Liver (tissue), 9 donors: ENCODE measurements around the gene HCFC1. TPM values are rescaled to one million over a fixed set of nuclear protein-coding genes. Genes with fewer than 3 reads are reported as not detected.

Source experiments
- DNase-seq: peaks from one replicate; pipeline ENCODE4 v3.0.0-alpha.2; 2017; ENCODE audit warnings: low spot score
- H3K27ac ChIP-seq, 2 donors: one replicate each; pipeline ENCODE4 v1.7.0; 2013; ENCODE audit warnings: inconsistent platforms in 2 of 2, low read length in 2 of 2, control low read depth in 1 of 2, low read depth in 1 of 2, mild to moderate bottlenecking in 1 of 2
- H3K27me3 ChIP-seq, 4 donors: one replicate each; pipeline versions ENCODE4 v1.6.1 to v1.7.0; 2013; ENCODE audit warnings: low read length in 3 of 4, inconsistent platforms in 1 of 4, mild to moderate bottlenecking in 1 of 4, moderate library complexity in 1 of 4; ENCODE audit not compliant: control insufficient read depth in 4 of 4, insufficient read depth in 4 of 4
- H3K36me3 ChIP-seq, 4 donors: one replicate each; pipeline versions ENCODE4 v1.6.1 to v1.7.0; 2013; ENCODE audit warnings: low read length in 3 of 4, mild to moderate bottlenecking in 3 of 4, low read depth in 1 of 4, moderate library complexity in 1 of 4; ENCODE audit not compliant: control insufficient read depth in 4 of 4, insufficient read depth in 3 of 4
- H3K4me1 ChIP-seq, 4 donors: one replicate each; pipeline versions ENCODE4 v1.6.1 to v1.7.0; 2013; ENCODE audit warnings: low read length in 3 of 4, mild to moderate bottlenecking in 3 of 4, moderate library complexity in 1 of 4; ENCODE audit not compliant: control insufficient read depth in 4 of 4, insufficient read depth in 4 of 4
- H3K4me3 ChIP-seq, 3 donors: one replicate each; pipeline versions ENCODE4 v1.6.1 to v1.7.0; 2013; ENCODE audit warnings: low read length in 3 of 3, control low read depth in 1 of 3, low read depth in 1 of 3, mild to moderate bottlenecking in 1 of 3
- H3K9ac ChIP-seq, 2 donors: one replicate each; pipeline ENCODE4 v1.7.0; 2013; ENCODE audit warnings: low read length in 2 of 2, mild to moderate bottlenecking in 2 of 2, moderate library complexity in 2 of 2, control low read depth in 1 of 2, low read depth in 1 of 2
- H3K9me3 ChIP-seq, 4 donors: one replicate each; pipeline versions ENCODE4 v1.6.1 to v1.7.0; 2013; ENCODE audit warnings: low read length in 3 of 4; ENCODE audit not compliant: control insufficient read depth in 4 of 4
- EGR1 ChIP-seq, 2 donors: IDR thresholded peaks; 2 replicates each; pipeline ENCODE4 v1.6.1; 2016 to 2018; ENCODE audit warnings: antibody characterized with exemption in 2 of 2, low read depth in 2 of 2
- FOXA2 ChIP-seq: IDR thresholded peaks from 2 replicates; pipeline ENCODE4 v1.6.1; 2016; ENCODE audit warnings: antibody characterized with exemption
- HNF4A ChIP-seq, 2 donors: conservative IDR thresholded peaks; 2 replicates each; pipeline ENCODE4 v1.6.1; 2016; ENCODE audit warnings: antibody characterized with exemption in 2 of 2, mild to moderate bottlenecking in 2 of 2
- HNF4G ChIP-seq: IDR thresholded peaks from 2 replicates; pipeline ENCODE4 v1.6.1; 2016; ENCODE audit warnings: antibody characterized with exemption
- JUND ChIP-seq, 2 donors: IDR thresholded peaks; 2 replicates each; pipeline ENCODE4 v1.6.1; 2016; ENCODE audit warnings: antibody characterized with exemption in 2 of 2
- NR2F2 ChIP-seq: IDR thresholded peaks from 2 replicates; pipeline ENCODE4 v1.6.1; 2016; ENCODE audit warnings: antibody characterized with exemption
- RAD21 ChIP-seq, 2 donors: IDR thresholded peaks; 2 replicates each; pipeline ENCODE4 v1.6.1; 2016; ENCODE audit warnings: antibody characterized with exemption in 2 of 2, mild to moderate bottlenecking in 2 of 2
- RXRA ChIP-seq, 2 donors: IDR thresholded peaks; 2 replicates each; pipeline ENCODE4 v1.6.1; 2017 to 2018; ENCODE audit warnings: antibody characterized with exemption in 2 of 2, mild to moderate bottlenecking in 1 of 2
- TAF1 ChIP-seq: conservative IDR thresholded peaks from 2 replicates; pipeline ENCODE4 v1.6.1; 2016; ENCODE audit warnings: antibody characterized with exemption, mild to moderate bottlenecking
- WGBS: extraction: QIAGEN DNeasy Blood & Tissue Kit; methylation state at CpG from one replicate; pipeline ENCODE4 v1.1.7; 2013; 5-methylcytosine and 5-hydroxymethylcytosine counted together
- polyA plus RNA-seq, 2 donors: library from polyadenylated mRNA; stranded (reverse) in 1 of 2; unstranded in 1 of 2; fragments of 200-250 nt in 1 of 2; fragments of >200 nt in 1 of 2; fragmentation: Nextera tagmentation in 1 of 2; extraction: Ambion mirVana in 1 of 2; gene quantifications; one replicate each; pipeline versions ENCODE4 v1.2.1 to v1.2.3, GENCODE V29; 2013 to 2015
- total RNA-seq, 2 donors: library from RNA; depleted of rRNA; stranded (reverse); fragments of >200 nt; gene quantifications; one replicate each; pipeline ENCODE4 v1.2.3, GENCODE V29; 2014
- TF ChIP-seq, protein P1 (sequence below): IDR thresholded peaks from 2 replicates; pipeline ENCODE4 v1.6.1; 2016; ENCODE audit warnings: antibody characterized with exemption
- TF ChIP-seq, protein P2 (sequence below): fragments of 150-350 bp; IDR thresholded peaks from 2 replicates; pipeline ENCODE4 v1.5.1; 2017; ENCODE audit warnings: improper control_type of control experiment, low read depth, low read length; ENCODE audit not compliant: missing input control
- TF ChIP-seq, protein P3 (sequence below): IDR thresholded peaks from 2 replicates; pipeline ENCODE4 v1.6.1; 2016; ENCODE audit warnings: antibody characterized with exemption, mild to moderate bottlenecking
- donor health status: healthy.
- donor health status: healthy.
- donor health status: healthy.
- donor health status: healthy.
- donor health status: healthy.

Gene HCFC1
- total and polyA plus RNA-seq, 4 donors = 7.9 to 26.9 (median 13.9) TPM

DNA sequence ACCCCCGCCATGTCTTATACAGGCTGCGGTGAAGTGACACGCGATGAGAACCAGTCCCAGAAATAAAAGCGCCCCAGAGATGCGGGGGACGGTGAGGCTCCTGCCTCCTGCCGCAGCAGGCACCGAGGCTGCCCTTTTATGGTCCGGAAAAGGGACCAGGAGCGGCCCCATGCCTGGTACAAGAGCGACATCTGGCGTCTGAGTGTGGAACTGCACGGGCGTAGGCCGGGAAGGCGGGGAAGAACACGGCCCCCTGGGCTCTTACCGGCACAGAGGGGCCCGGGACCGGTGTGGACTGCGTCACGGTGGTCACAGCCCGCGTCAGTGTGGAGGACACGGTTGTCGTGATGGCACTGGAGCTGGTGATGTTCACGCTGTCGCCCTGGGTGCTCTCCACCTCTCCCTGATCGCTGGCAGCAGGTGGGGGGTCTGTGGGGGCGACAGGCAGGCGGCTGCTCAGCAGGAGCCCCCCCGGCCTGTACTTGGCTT is 18.2 kb downstream of the HCFC1 start:
- Histone ChIP-seq H3K36me3 (peaks cover 19 to 85% (median 31%) of the 10 kb centered on the region in 4 donors), H3K9me3 (no peaks in the 10 kb centered on the region), H3K27ac (no peak overlapping the region), H3K4me3 (no peak overlapping the region), H3K9ac (no peak overlapping the region), H3K4me1 (peaks cover 0 to 5% (median 0%) of the 10 kb centered on the region in 4 donors), H3K27me3 (no peaks in the 10 kb centered on the region)
- TF ChIP-seq HNF4G (no peak), RAD21 (IDR thresholded peaks at IDR 0.05) (peak; percentile 78 to 94), EGR1 (IDR thresholded peaks at IDR 0.05; ENCODE audit: low read depth in 2 of 2) (no peak), RXRA (IDR thresholded peaks at IDR 0.05) (no peak)
- TF ChIP-seq, protein P1, sequence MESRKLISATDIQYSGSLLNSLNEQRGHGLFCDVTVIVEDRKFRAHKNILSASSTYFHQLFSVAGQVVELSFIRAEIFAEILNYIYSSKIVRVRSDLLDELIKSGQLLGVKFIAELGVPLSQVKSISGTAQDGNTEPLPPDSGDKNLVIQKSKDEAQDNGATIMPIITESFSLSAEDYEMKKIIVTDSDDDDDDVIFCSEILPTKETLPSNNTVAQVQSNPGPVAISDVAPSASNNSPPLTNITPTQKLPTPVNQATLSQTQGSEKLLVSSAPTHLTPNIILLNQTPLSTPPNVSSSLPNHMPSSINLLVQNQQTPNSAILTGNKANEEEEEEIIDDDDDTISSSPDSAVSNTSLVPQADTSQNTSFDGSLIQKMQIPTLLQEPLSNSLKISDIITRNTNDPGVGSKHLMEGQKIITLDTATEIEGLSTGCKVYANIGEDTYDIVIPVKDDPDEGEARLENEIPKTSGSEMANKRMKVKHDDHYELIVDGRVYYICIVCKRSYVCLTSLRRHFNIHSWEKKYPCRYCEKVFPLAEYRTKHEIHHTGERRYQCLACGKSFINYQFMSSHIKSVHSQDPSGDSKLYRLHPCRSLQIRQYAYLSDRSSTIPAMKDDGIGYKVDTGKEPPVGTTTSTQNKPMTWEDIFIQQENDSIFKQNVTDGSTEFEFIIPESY = no peak
- TF ChIP-seq, protein P2, sequence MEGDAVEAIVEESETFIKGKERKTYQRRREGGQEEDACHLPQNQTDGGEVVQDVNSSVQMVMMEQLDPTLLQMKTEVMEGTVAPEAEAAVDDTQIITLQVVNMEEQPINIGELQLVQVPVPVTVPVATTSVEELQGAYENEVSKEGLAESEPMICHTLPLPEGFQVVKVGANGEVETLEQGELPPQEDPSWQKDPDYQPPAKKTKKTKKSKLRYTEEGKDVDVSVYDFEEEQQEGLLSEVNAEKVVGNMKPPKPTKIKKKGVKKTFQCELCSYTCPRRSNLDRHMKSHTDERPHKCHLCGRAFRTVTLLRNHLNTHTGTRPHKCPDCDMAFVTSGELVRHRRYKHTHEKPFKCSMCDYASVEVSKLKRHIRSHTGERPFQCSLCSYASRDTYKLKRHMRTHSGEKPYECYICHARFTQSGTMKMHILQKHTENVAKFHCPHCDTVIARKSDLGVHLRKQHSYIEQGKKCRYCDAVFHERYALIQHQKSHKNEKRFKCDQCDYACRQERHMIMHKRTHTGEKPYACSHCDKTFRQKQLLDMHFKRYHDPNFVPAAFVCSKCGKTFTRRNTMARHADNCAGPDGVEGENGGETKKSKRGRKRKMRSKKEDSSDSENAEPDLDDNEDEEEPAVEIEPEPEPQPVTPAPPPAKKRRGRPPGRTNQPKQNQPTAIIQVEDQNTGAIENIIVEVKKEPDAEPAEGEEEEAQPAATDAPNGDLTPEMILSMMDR = peak; percentile 93
- peak; percentile 81 for DNase-seq
- 37% methylated on average over 33 of the region's 33 CpGs for WGBS

DNA sequence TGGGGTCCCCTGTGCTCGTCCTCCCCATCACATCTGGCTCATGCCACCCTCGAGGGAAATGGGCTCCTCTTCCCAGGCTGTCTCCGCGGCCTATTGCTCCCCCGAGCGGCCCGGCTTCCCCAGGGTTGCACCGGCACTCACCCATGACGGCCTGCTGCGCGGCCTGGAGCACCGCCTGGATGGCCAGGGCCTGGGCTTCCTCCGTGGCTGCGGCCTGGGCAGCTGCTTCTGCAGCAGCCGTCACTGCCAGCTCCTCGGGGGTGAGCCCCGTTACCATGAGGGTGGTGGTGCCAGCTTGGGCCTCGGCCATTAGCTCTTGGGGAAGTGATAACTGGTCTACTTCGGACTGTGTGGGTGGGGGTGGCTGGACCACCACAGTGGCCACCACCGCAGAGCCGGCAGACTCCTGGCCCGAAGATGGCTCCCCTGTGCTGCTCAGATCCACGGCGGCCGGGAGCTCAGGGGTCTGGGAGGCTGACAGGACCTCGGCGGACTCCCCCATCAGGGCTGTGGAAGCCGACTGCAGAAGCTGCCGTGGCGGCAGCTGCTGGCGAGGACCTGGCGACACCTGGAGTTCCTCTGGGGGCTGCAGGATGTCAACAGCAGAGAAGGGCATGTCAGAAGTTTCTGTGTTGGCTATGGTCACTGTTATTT is 19.1 kb downstream of the HCFC1 start:
- Histone ChIP-seq H3K9ac (no peak overlapping the region), H3K36me3 (peaks cover 11 to 77% (median 25%) of the 10 kb centered on the region in 4 donors), H3K4me3 (no peak overlapping the region), H3K4me1 (peaks cover 0 to 5% (median 0%) of the 10 kb centered on the region in 4 donors), H3K27me3 (no peaks in the 10 kb centered on the region), H3K27ac (no peak overlapping the region), H3K9me3 (no peaks in the 10 kb centered on the region)
- 96% methylated on average over 32 of the region's 32 CpGs for WGBS
- no peak for DNase-seq
- no peak for TF ChIP-seq JUND (IDR thresholded peaks at IDR 0.05)
- no peak for TF ChIP-seq EGR1 (IDR thresholded peaks at IDR 0.05; ENCODE audit: low read depth in 2 of 2)
- no peak for TF ChIP-seq HNF4A (conservative IDR thresholded peaks at IDR 0.05)
- no peak for TF ChIP-seq TAF1
- TF ChIP-seq, protein P3, sequence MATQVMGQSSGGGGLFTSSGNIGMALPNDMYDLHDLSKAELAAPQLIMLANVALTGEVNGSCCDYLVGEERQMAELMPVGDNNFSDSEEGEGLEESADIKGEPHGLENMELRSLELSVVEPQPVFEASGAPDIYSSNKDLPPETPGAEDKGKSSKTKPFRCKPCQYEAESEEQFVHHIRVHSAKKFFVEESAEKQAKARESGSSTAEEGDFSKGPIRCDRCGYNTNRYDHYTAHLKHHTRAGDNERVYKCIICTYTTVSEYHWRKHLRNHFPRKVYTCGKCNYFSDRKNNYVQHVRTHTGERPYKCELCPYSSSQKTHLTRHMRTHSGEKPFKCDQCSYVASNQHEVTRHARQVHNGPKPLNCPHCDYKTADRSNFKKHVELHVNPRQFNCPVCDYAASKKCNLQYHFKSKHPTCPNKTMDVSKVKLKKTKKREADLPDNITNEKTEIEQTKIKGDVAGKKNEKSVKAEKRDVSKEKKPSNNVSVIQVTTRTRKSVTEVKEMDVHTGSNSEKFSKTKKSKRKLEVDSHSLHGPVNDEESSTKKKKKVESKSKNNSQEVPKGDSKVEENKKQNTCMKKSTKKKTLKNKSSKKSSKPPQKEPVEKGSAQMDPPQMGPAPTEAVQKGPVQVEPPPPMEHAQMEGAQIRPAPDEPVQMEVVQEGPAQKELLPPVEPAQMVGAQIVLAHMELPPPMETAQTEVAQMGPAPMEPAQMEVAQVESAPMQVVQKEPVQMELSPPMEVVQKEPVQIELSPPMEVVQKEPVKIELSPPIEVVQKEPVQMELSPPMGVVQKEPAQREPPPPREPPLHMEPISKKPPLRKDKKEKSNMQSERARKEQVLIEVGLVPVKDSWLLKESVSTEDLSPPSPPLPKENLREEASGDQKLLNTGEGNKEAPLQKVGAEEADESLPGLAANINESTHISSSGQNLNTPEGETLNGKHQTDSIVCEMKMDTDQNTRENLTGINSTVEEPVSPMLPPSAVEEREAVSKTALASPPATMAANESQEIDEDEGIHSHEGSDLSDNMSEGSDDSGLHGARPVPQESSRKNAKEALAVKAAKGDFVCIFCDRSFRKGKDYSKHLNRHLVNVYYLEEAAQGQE = no peak
- no peak for TF ChIP-seq NR2F2
- no peak for TF ChIP-seq RAD21 (IDR thresholded peaks at IDR 0.05)
- TF ChIP-seq FOXA2 = no peak
